Neuron (in vitro differentiated cells): ENCODE measurements around the gene RAD51B.

Source experiments
- H2AFZ ChIP-seq: one replicate; pipeline ENCODE4 v1.6.1; 2013; ENCODE audit warnings: low read depth, mild to moderate bottlenecking, inconsistent platforms, low read length, moderate library complexity
- H3K27me3 ChIP-seq: one replicate; pipeline ENCODE4 v1.6.1; 2013; ENCODE audit warnings: low read length; ENCODE audit not compliant: insufficient read depth
- H3K36me3 ChIP-seq: one replicate; pipeline ENCODE4 v1.6.1; 2013; ENCODE audit warnings: low read length; ENCODE audit not compliant: insufficient read depth
- H3K4me1 ChIP-seq: one replicate; pipeline ENCODE4 v1.6.1; 2013; ENCODE audit warnings: low read length; ENCODE audit not compliant: insufficient read depth
- H3K4me3 ChIP-seq: 2 replicates; pipeline ENCODE4 v1.5.1; 2013; ENCODE audit warnings: mild to moderate bottlenecking, low read length, moderate library complexity
- H3K9me3 ChIP-seq: one replicate; pipeline ENCODE4 v1.6.1; 2013; ENCODE audit warnings: low read length

Gene RAD51B

DNA sequence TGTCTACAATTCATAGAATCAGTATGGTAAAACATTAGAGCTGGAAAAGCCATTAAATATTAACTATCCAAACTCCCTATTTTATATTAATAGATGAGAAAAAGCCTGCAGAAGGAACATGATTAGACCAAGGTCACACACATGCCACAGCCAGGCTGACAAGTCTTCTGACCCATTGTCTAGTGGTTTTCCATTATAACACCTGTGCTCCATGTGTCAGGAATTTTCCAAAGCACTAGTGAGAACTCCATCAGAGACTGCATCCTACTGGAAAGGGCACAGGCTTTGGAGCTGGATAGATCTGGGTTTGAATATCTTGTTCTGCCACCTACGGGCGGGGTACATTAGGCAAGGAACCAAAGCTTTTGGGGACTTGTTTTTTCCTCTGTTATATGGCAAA, 325.5 kb downstream of the RAD51B start:
- no peaks in the 10 kb centered on the region for H3K27me3 ChIP-seq
- H3K9me3 ChIP-seq: peaks cover 5% of the 10 kb centered on the region
- peaks cover 6% of the 10 kb centered on the region for H3K4me1 ChIP-seq
- H3K36me3 ChIP-seq: no peaks in the 10 kb centered on the region
- no peak overlapping the region for H3K4me3 ChIP-seq
- no peak overlapping the region for H2AFZ ChIP-seq

GRCh38 chr14:68145539-68145938, 326.0 kb downstream of the RAD51B start:
- Histone ChIP-seq H3K9me3 (peaks cover 5% of the 10 kb centered on the region), H3K4me3 (no peak overlapping the region), H3K36me3 (no peaks in the 10 kb centered on the region), H2AFZ (no peak overlapping the region), H3K27me3 (no peaks in the 10 kb centered on the region), H3K4me1 (peaks cover under 1% of the 10 kb centered on the region)

- H3K9me3 ChIP-seq: peaks cover 5% of the 10 kb centered on the region
- H2AFZ ChIP-seq: no peak overlapping the region
- no peaks in the 10 kb centered on the region for H3K4me1 ChIP-seq
- H3K36me3 ChIP-seq: no peaks in the 10 kb centered on the region
- no peak overlapping the region for H3K4me3 ChIP-seq
- no peaks in the 10 kb centered on the region for H3K27me3 ChIP-seq
These were observed 327.2 kb downstream of the RAD51B start for GRCh38 chr14:68146818-68147217.

GRCh38 chr14:68147303-68147702, 327.7 kb downstream of the RAD51B start:
- Histone ChIP-seq H3K36me3 (no peaks in the 10 kb centered on the region), H3K4me1 (no peaks in the 10 kb centered on the region), H3K4me3 (no peak overlapping the region), H2AFZ (no peak overlapping the region), H3K9me3 (peaks cover 5% of the 10 kb centered on the region), H3K27me3 (no peaks in the 10 kb centered on the region)

DNA sequence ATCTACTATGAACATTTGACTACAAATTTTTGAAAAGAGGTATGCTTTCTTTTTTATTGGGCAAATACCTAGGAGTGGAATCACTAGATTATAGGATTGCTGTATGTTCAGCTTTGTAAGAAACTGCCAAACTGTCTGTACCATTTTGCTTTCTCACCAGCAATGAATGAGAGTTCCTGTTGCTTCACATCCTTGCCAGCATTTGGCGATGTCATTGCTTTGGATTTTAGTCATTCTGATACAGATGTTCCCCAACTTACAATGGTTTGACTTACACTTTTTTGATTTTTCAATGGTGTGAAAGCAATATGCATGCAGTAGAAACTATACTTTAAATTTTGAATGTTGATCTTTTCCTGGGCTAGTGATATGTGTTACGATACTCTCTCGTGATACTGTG, 328.7 kb downstream of the RAD51B start:
- Histone ChIP-seq H3K4me1 (no peaks in the 10 kb centered on the region), H2AFZ (no peak overlapping the region), H3K27me3 (no peaks in the 10 kb centered on the region), H3K36me3 (no peaks in the 10 kb centered on the region), H3K4me3 (no peak overlapping the region), H3K9me3 (peaks cover 5% of the 10 kb centered on the region)

DNA sequence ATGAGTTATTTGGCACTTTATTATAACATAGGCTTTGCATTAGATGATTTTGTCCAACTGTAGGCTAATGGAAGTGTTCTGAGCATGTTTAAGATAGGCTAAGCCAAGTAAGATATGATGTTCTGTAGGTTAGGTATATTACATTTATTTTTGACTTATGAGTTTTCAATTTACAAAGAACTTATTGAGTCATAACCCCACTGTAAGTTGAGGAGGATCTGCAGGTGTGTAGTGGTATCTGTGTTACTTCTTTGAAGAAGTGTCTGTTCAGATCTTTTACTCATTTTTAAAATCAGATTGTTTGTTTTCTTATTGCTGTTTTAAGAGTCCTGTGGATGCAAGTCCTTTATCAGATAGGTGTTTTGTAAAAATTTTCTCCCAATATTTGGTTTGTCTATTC, 329.2 kb downstream of the RAD51B start:
- no peaks in the 10 kb centered on the region for H3K4me1 ChIP-seq
- no peak overlapping the region for H2AFZ ChIP-seq
- H3K9me3 ChIP-seq: peaks cover 5% of the 10 kb centered on the region

GRCh38 chr14:68153275-68153674, 333.7 kb downstream of the RAD51B start:
- Histone ChIP-seq H3K4me1 (peaks cover 10% of the 10 kb centered on the region), H3K36me3 (no peaks in the 10 kb centered on the region), H3K4me3 (no peak overlapping the region), H2AFZ (no peak overlapping the region), H3K9me3 (peaks cover 4% of the 10 kb centered on the region), H3K27me3 (no peaks in the 10 kb centered on the region)

More for the DNA sequence above, 329.2 kb downstream of the RAD51B start:
- Histone ChIP-seq H3K27me3 (no peaks in the 10 kb centered on the region), H3K4me3 (no peak overlapping the region), H3K36me3 (no peaks in the 10 kb centered on the region)

GRCh38 chr14:68154275-68154674, 334.7 kb downstream of the RAD51B start:
- Histone ChIP-seq H3K4me1 (peaks cover 10% of the 10 kb centered on the region), H3K9me3 (no peaks in the 10 kb centered on the region), H3K27me3 (no peaks in the 10 kb centered on the region), H3K4me3 (no peak overlapping the region), H3K36me3 (no peaks in the 10 kb centered on the region), H2AFZ (no peak overlapping the region)

DNA sequence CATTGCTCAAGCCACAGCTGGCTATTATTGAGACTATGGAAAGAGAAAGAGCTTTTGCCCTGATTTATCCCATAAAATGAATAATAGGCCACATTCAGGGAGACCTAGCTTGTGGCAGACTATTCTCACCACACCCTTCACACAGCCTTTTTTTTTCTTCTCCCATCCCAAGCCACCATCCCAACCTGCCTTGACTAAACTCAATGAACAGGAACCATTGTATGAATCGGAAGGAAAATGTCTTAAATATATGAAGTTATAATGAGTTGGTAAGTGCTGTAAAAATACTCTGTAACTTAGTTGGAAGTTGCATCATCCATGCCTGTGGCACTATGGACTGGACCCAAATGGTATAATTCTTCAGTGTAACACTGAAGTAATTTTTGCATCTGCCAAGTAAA, 338.4 kb downstream of the RAD51B start:
- no peaks in the 10 kb centered on the region for H3K9me3 ChIP-seq
- no peak overlapping the region for H2AFZ ChIP-seq
- H3K4me3 ChIP-seq: no peak overlapping the region
- peaks cover 22% of the 10 kb centered on the region for H3K4me1 ChIP-seq
- no peaks in the 10 kb centered on the region for H3K36me3 ChIP-seq
- no peaks in the 10 kb centered on the region for H3K27me3 ChIP-seq

DNA sequence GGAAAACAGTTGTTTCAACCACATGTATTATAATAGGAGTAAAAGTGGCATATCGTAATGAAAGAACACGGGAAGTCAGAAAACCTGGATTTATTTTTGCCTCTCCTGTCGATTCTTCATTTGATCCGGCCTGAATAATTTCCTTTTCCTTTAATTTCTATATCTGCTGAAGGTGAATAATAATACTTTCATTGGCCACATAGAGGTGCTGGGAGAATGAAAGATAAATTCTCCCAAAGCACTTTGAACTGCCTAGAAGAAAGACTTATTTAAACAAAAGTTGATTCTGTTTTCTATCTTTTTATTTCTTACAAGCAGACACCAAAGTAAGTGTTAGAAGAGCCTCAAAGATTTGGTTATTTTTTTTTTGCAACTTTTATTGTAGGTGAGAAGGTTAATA, 339.1 kb downstream of the RAD51B start:
- Histone ChIP-seq H3K4me1 (peaks cover 22% of the 10 kb centered on the region), H3K4me3 (no peak overlapping the region), H3K9me3 (no peaks in the 10 kb centered on the region), H3K36me3 (no peaks in the 10 kb centered on the region), H3K27me3 (no peaks in the 10 kb centered on the region), H2AFZ (no peak overlapping the region)

DNA sequence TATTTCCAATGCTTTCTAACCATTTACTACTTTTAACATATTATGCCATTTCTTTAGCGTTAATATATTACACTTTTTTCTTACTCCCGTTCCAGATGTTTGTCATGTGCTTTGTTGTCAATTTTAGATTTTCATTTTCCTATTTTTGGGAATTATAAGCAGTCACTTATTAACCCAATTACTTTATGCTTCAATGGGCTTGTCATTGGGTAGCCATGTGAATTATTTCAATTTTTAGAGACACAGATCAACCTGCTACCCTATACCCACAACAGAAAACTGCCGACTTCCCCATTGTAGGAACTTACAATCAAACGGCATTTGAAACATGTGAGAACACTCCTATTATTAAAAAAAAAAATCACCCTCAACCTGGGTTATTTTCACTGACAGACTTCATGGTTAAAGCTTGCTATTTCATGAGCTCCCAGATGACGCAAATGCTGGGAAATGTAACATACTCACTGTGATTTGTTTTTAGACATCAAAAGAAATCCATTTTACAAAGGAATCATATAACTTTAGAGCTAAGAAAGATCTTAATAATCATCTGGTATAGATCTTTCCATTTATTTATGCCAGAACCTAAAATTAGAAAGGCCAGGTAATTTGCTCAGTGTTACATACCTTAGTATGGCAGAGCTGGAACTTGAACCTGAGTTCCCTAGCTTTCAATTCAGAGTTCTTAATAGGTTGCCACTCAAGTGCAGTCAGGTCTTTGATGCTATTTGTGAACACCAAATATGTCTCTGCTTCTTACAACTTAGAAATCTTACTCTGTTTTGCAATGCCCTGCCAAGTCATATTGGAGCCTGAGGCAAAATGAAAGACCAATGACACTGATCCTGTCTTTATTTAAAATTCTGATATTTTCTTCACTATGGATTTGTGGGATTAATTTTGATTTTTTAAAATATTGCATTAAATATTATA, 340.4 kb downstream of the RAD51B start:
- H3K9me3 ChIP-seq: no peaks in the 10 kb centered on the region
- no peak overlapping the region for H2AFZ ChIP-seq
- H3K36me3 ChIP-seq: no peaks in the 10 kb centered on the region
- H3K4me1 ChIP-seq: peaks cover 22% of the 10 kb centered on the region
- H3K4me3 ChIP-seq: no peak overlapping the region
- no peaks in the 10 kb centered on the region for H3K27me3 ChIP-seq

- no peaks in the 10 kb centered on the region for H3K27me3 ChIP-seq
These were observed 341.4 kb downstream of the RAD51B start for GRCh38 chr14:68160779-68161546.

DNA sequence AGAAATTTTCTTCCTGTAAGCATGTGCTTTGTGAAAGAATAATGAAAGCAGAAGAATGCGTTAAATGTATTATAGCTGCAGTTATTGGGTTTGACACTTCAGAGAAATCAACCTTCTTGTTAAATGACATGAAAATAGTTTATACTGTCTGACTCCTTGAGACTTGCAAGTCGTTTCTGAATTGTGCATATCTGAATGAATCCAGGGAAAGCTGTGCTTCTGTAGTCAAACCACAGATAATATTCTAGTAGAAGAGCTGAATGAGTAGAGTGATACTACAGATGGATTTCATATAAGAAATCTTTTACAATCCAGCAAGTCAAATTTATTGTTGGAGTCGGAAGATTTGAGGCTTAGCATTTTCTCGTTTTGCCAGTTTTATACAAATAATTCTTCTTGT, 343.3 kb downstream of the RAD51B start:
- no peaks in the 10 kb centered on the region for H3K36me3 ChIP-seq
- no peak overlapping the region for H3K4me3 ChIP-seq
- no peak overlapping the region for H2AFZ ChIP-seq
- peaks cover 12% of the 10 kb centered on the region for H3K4me1 ChIP-seq
- H3K9me3 ChIP-seq: no peaks in the 10 kb centered on the region
- H3K27me3 ChIP-seq: no peaks in the 10 kb centered on the region

More at GRCh38 chr14:68160779-68161546, 341.4 kb downstream of the RAD51B start:
- Histone ChIP-seq H2AFZ (no peak overlapping the region), H3K36me3 (no peaks in the 10 kb centered on the region), H3K4me1 (peaks cover 17% of the 10 kb centered on the region), H3K9me3 (no peaks in the 10 kb centered on the region), H3K4me3 (no peak overlapping the region)
